UCSD-AML1 (cell line): ENCODE measurements around the gene TOGARAM2.
A peak's percentile ranks its signal among the peaks of the same experiment; 100 is the strongest.

ENCODE experiments used
- DNase-seq: peaks from one replicate; lab custom pipeline; 2025; ENCODE audit not compliant: unreplicated experiment; lab: John Stamatoyannopoulos, UW

The TOGARAM2 gene

GRCh38 chr2:28997847-28998735 lies 17.0 kb downstream of the TOGARAM2 start:
- no peak for DNase-seq

GRCh38 chr2:29000481-29000880 lies 19.4 kb downstream of the TOGARAM2 start:
- DNase-seq, result peak; percentile 81

GRCh38 chr2:29000956-29001355 lies 19.9 kb downstream of the TOGARAM2 start:
- DNase-seq, result peak; percentile 52

GRCh38 chr2:29001806-29002205 lies 20.7 kb downstream of the TOGARAM2 start:
- no peak for DNase-seq

GRCh38 chr2:29004755-29005154 lies 23.7 kb downstream of the TOGARAM2 start:
- no peak for DNase-seq

GRCh38 chr2:29005331-29005730 lies 24.2 kb downstream of the TOGARAM2 start:
- DNase-seq, result no peak

- peak; percentile 42 for DNase-seq
Measured at GRCh38 chr2:29006092-29006979, 25.2 kb downstream of the TOGARAM2 start.

- DNase-seq, result no peak
Measured at GRCh38 chr2:29006980-29007301, 25.8 kb downstream of the TOGARAM2 start.

GRCh38 chr2:29009270-29009669 lies 28.2 kb downstream of the TOGARAM2 start:
- DNase-seq, result no peak

GRCh38 chr2:29009711-29010677 lies 28.9 kb downstream of the TOGARAM2 start:
- DNase-seq, result no peak

- DNase-seq, result peak; percentile 48
Measured at GRCh38 chr2:29010946-29011345, 29.8 kb downstream of the TOGARAM2 start.

GRCh38 chr2:29011418-29012060 lies 30.4 kb downstream of the TOGARAM2 start:
- DNase-seq, result peak; percentile 39

GRCh38 chr2:29012211-29012681 lies 31.1 kb downstream of the TOGARAM2 start:
- DNase-seq, result peak; percentile 78

- DNase-seq, result no peak
Measured at GRCh38 chr2:29013057-29013780, 32.1 kb downstream of the TOGARAM2 start.

- DNase-seq, result no peak
Measured at GRCh38 chr2:29014331-29014730, 33.2 kb downstream of the TOGARAM2 start.

GRCh38 chr2:29014811-29015421 lies 33.8 kb downstream of the TOGARAM2 start:
- DNase-seq, result peak; percentile 76

GRCh38 chr2:29015701-29016470 lies 34.8 kb downstream of the TOGARAM2 start:
- no peak for DNase-seq

GRCh38 chr2:29016504-29016903 lies 35.4 kb downstream of the TOGARAM2 start:
- DNase-seq, result no peak
